ENCODE results near the gene NDUFA6.
"Not testable (repeated sequence)": the region's sequence is repeated elsewhere in the genome, so short reads cannot be mapped to it uniquely, and the experiment has no call there.

DNA sequence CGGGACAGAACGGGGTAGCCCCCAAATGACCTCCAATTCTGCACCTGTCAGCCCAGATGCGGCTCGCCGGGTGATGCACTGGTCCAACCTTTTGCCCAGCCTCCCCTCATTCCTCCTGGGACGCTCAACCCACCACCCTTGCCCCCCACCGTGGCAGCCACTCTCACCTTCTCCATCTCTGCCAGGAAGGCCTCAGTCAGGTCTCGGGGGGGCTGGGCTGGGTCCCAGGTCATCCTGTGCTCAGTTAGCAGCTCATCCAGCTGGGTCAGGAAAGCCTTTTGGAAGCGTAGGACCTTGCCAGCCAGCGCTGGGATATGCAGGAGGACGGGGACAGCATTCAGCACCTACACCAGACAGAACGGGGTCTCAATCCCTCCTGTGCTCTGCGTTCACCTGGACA is 37.4 kb upstream of the NDUFA6 start:
- TF ChIP-seq, protein P1, sequence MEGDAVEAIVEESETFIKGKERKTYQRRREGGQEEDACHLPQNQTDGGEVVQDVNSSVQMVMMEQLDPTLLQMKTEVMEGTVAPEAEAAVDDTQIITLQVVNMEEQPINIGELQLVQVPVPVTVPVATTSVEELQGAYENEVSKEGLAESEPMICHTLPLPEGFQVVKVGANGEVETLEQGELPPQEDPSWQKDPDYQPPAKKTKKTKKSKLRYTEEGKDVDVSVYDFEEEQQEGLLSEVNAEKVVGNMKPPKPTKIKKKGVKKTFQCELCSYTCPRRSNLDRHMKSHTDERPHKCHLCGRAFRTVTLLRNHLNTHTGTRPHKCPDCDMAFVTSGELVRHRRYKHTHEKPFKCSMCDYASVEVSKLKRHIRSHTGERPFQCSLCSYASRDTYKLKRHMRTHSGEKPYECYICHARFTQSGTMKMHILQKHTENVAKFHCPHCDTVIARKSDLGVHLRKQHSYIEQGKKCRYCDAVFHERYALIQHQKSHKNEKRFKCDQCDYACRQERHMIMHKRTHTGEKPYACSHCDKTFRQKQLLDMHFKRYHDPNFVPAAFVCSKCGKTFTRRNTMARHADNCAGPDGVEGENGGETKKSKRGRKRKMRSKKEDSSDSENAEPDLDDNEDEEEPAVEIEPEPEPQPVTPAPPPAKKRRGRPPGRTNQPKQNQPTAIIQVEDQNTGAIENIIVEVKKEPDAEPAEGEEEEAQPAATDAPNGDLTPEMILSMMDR (IDR thresholded peaks at IDR 0.05) = not testable (repeated sequence)
- TF ChIP-seq ZFX (IDR thresholded peaks at IDR 0.05; ENCODE audit: borderline replicate concordance) = not testable (repeated sequence)

Data from 22Rv1 (cell line).